Stimulated activated CD8-positive, alpha-beta memory T cell treated with anti-CD3 and anti-CD28 coated beads, Interleukin-15, amount 100 ng/mL, for 48 hours (primary cell): ENCODE data around the gene DGCR6L.
"Not testable (repeated sequence)": the region's sequence is repeated elsewhere in the genome, so short reads cannot be mapped to it uniquely, and the experiment has no call there.

Experiments
- DNase-seq, 2 donors: peaks; one replicate each; pipeline ENCODE4 v3.0.0-alpha.2; 2020; ENCODE audit warnings: low read depth in 2 of 2

DGCR6L gene

DNA sequence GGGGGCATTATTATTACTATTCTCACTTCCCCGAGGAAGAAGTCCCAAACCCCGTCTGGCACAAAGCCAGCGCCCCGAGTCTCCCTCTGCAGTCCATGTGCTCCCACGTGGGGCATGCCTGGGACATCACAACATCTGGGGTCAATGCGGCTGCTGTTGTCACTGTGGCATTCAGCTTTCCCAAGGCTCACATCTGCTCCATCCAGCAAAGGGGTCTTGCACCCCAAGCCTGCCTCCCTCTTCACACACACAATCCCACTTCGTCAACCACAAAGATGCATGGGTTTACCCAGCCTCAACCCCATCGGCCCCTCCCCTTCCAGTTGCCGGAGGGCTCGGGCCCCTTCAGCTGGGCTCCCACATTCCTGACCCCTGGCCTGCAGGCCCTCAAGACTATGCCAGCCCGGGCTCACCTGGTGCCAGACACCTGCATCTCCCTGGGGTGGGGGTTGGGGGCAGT lies 28.2 kb downstream of the DGCR6L start:
- DNase-seq: no peak

GRCh38 chr22:20291249-20291586 lies 28.6 kb downstream of the DGCR6L start:
- DNase-seq: no peak

GRCh38 chr22:20290578-20291248 lies 29.1 kb downstream of the DGCR6L start:
- DNase-seq: no peak

DNA sequence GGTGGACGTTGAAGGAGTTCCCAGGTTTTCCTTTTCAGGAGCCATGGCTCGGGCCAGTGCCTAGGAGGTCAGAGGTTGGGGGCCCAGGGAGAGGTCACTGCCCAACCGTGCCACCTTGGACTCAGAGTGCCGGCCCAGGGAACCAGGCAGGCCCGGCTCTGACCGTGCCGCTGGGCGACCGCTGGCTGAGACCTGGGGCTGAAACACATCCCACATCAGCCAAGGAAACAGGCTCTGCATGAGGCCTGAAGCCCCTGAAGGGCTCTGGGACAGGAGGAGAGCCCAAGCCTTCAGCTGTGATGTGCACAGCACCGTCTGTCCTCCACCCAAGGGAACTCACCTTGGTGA lies 29.8 kb downstream of the DGCR6L start:
- DNase-seq: no peak

- DNase-seq: not testable (repeated sequence)
Measured at GRCh38 chr22:20289182-20290044, 30.4 kb downstream of the DGCR6L start.

DNA sequence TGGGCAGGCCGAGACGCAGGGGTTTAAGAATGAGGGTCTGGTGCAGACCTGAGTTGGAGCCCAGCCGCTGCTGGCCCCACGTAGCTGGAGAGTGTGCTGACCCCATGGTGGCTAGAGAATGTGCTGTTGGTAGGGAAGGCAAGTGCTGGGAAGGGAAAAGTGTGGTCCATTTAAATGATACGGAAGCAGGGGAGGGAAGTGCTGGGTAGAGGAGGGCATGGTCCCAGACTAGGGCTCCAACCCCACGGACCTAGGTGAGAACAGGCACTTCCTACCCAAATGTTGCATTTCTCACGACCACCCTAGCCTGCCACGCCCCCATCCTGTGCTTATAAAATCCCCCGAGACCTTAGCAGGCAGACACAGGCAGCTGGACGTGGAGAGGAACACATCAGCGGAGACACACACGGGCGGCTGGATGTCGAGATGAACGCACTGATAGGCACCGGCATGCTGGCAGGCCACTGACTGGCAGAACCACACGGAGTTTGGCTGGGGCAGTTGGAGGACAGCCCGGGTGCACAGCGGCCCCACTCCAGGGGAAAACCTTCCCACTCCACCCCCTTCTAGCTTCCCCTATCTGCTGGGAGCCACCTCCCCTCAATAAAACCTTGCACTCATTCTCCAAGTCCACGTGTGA lies 33.0 kb downstream of the DGCR6L start:
- DNase-seq: not testable (repeated sequence)

- DNase-seq: not testable (repeated sequence)
Measured at GRCh38 chr22:20286312-20286660, 33.6 kb downstream of the DGCR6L start.

DNA sequence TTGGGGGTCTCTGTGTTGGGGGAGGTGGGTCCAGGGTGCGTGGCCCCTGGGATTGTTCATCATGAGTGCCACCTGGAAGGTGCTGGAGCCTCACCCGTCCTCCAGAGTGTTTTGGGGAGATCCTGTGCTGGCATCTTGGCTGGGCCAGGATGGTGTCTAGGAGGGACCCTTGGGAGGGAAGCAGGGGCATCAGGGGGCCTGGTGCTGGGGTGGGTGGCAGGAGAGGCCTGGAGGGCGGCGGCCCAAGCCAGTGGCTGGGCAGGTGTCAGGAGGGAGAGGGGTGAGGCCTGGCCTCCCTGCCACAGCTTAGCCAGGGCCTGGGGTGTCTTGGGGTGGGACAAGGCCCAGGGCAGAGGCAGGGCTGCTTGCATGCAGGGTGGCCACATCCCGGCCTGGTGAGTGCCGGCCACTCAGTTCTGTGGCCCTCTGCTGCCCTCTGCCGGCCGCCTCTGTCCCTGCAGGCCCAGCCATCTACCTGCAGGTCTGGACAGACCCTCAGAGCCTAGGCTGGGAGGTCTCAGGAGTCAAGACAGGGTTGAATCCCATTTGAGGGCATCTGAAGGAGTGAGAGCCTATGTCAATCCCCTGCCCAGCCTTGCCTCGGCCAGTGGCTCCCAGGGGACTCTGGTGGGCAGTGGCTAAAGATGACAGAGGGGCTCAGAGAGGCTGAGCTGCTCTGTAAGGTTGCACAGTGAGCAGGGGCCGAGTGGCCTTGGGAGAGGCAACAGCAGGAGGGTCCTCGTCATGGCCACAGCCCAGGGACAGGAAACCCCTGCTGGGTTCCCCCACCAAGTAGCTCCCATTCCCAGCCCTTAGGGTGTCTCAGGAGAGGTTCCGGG lies 34.2 kb downstream of the DGCR6L start:
- DNase-seq: peak; percentile 39 to 63

- no peak for DNase-seq
Measured at GRCh38 chr22:20284471-20285086, 35.3 kb downstream of the DGCR6L start.

DNA sequence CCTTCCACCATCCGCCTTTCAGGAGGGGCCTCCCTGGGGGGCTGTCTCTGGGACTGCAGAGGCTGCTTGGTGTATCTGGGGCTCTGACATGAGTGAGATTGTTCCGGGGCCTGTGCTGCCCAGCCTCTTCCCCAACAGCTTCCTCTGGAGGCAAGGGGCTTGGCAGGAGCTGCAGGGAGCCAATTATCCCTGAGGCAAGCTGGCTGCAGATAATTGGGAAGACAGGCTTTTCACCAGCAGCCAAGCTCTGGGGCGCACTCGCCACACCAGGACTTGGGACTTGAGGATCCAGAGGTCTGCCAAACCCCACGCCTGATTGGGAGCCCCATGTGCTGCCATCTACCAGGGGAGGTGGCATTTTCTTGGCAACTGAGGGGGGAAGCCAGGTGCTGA lies 36.2 kb downstream of the DGCR6L start:
- no peak for DNase-seq

GRCh38 chr22:20282901-20283673 lies 36.8 kb downstream of the DGCR6L start:
- DNase-seq: no peak

DNA sequence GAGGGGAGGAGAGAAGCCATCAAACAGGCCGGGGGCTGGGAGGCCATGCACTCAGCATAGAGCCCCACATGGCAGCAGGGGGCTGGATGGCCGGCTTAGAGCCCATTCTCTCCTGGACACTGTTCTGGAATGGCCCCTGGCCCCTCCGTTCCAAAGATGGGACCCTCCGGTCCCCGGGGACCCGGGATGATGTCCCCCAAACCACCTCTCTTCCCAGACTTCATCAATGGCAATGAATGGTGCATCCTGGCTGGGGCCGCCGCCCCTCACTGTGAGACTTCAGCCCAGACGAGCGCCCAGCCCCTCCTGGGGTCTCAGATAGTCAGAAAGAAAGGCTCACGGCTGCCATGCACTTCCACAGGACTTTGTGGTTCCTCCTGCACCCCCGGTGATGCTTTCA lies 38.0 kb downstream of the DGCR6L start:
- DNase-seq: no peak

GRCh38 chr22:20281473-20281872 lies 38.4 kb downstream of the DGCR6L start:
- DNase-seq: not testable (repeated sequence)

DNA sequence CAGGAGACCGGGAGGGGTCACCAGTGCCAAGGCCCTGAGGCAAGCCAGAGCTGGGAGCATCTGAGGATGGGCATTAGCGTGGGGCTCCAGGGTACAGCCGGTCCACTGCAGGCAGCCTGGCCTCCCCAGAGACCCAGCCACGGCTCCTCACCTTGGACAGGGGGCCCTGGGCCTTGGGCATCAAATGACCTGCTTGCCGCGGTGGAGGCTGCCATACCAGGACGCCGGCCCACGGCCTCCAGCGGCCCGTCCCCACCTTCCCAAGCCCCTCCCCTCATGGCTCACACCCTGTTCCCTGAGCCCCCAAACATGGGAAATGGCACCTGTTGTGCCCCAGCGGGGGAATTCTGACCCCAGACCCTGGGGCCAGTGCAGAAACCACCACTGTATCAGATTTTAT lies 39.0 kb downstream of the DGCR6L start:
- DNase-seq: no peak

GRCh38 chr22:20280163-20280562 lies 39.7 kb downstream of the DGCR6L start:
- DNase-seq: not testable (repeated sequence)

DNA sequence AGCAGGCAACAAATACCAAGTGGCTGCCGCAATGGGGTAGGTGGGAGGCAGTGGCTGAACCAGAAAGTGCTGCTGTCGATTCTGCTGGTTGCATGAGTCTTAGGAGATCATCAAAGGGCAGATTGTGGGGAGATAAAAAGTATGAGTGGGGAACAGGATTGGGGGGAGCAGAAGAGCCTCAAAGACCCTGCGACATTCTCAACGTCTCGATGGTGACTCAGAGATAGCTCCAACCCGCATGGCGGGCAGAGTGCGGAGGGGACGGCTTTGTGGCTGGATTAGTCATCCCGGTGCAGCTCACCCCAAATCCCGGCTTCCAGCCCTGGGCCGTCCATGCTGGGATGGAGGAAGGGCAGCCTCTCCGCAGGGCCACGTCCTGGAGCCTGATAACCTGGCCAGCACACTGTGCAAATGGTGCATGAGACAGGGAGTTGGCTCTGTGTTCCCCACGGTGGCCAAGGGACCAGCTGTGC lies 40.2 kb downstream of the DGCR6L start:
- peak; percentile 6 to 24 for DNase-seq

DNA sequence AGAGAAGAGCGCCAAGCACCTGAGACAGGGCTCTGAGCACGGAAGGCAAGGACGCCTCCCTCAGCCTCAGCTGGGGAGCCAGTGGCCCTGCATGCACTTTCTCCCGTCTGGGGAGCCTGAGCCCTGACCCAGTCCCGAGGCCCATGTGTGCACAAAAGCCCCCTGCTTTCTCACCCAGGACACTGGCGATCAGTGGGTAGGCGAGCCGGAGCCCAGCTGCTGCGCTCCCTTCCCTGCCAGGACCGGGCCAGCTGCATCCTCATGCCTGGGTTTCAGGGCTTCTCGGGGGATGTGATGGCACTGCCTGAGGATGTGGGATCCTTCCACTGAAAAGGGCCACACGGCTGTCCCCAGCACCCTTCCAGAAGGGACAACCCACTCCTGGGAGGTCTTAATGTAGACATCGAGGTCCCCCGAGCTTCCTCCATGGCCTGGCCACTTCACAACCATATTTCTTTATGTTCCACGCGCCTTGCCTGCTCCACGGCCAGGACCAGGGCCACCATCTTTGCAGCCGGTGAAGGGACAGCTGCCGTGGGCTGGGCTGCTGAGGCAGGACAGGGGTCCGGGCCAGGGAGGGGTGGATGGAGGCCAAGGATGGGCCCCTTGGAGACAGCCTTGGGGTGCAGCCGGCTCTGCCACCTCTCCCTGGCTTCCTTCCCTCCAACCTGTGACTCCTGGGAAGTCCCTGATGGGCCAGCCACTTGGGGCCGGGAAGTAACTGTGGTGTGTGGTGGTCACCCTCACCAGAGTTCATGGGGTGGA lies 41.0 kb downstream of the DGCR6L start:
- not testable (repeated sequence) for DNase-seq

- not testable (repeated sequence) for DNase-seq
Measured at GRCh38 chr22:20277936-20278635, 41.8 kb downstream of the DGCR6L start.

- DNase-seq: no peak
Measured at GRCh38 chr22:20276468-20276867, 43.4 kb downstream of the DGCR6L start.
